UCSD-AML1 (cell line): ENCODE data around the gene CLPX.
"Not testable (repeated sequence)": the region's sequence is repeated elsewhere in the genome, so short reads cannot be mapped to it uniquely, and the experiment has no call there.

Source experiments
- DNase-seq: peaks from one replicate; lab custom pipeline; 2025; ENCODE audit not compliant: unreplicated experiment; lab: John Stamatoyannopoulos, UW

CLPX gene

DNA sequence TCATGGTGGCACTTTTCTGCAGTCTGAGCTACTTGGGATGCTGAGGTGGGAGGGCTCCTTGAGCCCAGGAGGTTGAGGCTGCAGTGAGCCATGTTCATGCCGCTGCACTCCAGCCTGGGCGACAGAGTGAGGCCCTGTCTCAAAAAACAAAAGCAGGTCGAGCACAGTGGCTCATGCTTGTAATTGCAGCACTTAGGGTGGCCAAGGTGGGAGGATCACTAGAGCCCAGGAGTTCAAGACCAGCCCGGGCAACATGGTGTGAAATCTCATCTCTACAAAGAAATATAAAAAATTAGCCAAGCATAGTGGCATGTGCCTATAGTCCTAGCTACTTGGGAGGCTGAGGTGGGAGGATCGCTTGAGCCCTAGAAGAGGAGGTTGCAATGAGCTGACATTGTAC is 80.1 kb downstream of the CLPX start:
- DNase-seq = no peak

DNA sequence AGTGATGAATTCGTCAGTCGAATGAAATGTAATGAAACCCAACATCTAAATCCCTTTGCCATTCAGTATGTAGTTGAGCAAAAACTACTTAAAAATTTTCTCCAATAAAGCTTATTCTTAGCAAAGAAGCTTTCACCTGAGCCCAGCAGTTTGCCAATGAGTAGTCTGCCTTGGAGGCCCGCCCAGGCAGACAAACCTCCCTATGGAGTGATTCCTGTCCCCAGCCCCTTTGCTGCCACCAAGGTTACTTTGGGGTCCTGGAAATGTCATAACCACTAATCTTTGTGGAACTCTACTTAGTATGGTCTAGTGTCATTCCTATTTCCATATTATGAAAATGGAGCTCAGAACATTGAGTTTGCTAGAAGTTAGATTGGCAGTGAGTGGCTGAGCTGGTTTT is 82.2 kb downstream of the CLPX start:
- DNase-seq = no peak

DNA sequence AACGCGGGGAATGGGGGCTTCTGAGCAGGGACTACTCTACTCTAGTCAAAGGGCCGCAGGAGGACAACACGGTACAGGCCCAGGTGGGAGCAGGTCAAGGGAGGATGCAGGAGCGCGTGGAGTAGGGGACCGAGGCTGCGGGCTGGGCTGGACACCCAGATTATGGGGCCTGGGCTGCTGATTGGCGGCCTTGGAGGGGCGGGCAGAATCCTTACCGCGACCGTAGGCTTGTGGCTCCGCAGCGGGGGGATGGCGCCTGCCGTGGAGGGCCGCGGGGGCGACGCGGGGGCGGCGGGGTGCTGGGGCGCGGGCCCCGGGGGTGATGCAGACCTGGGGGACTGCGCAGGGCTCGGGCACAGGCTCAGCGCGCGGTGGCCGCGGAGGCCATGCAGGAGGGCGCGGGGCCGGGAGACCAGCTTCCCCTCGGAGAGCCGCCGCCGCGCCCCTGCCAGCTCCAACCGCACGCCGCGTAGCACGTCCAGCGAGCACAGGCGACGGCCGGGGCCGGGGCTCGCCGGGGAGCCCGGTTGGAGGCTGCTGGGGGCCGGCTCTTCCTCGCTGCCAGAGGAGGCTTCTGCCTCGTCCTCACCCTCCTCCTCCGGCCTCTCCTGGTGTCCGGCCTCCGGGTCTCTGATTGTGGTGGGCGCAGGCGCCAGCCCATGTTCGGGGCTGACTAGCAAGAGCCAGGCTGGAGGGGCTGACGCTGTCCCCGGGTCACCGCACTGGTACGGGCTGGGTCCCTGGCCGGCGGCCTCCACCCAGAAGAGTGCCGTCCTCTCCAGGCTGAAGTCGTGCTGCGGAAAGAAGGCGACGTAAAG is 83.0 kb downstream of the CLPX start:
- no peak for DNase-seq

DNA sequence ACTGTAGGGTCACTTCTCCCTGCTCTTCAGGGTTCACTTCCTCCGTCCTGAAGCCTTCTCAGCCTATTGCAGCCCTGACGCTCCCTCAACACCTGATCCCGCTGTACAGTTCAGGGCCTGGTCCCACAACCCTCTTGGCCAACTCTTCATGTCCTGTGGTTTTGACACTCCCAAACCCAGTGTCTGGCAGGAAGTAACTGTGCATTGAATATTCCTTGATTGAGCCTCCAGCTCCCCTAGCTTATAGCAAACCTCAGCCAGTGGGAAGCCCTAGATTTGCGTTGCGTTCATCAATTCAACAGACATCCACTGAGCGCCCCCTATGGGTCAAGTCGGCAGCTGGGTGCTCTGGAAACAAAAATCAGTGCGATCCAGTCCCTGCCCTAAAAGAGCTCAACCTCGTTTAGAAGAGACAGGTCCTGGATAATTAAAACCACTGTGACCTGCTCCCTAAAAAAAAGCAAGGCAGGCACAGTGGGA is 83.7 kb downstream of the CLPX start:
- peak; percentile 60 for DNase-seq

DNA sequence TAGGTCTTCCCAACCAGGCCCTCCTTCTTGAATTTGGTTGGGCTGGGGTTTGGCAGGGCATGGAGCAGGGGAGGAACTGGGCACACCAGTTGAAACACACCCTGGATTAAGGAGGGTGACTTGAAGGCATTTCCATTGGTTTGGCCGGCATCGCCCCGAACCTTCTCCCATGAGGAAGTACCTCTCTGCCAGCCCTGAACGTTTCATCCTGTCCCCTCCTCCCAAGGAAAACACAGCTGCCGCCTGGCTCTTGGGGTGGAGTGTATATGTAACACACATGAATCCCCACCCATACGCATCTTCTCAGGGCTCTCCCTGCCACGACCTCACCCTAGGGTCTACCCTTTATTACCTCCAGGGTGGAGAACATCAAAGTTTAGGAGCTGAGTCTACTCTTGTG is 84.7 kb downstream of the CLPX start:
- no peak for DNase-seq

DNA sequence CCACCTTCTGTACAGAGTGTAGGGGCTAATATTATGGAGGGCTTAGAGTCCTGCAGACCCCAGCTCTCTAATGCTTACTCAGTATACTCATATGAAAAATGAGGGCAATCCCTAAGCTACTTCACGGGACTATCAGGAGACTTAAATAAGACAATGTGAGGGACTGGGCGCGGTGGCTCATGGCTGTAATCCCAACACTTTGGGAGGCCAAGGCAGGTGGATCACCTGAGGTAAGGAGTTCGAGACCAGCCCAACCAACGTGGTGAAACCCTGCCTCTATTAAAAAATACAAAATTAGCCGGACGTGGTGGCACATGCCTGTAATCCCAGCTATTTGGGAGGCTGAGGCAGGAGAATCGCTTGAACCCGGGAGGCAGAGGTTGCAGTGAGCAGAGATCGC is 85.3 kb downstream of the CLPX start:
- not testable (repeated sequence) for DNase-seq

DNA sequence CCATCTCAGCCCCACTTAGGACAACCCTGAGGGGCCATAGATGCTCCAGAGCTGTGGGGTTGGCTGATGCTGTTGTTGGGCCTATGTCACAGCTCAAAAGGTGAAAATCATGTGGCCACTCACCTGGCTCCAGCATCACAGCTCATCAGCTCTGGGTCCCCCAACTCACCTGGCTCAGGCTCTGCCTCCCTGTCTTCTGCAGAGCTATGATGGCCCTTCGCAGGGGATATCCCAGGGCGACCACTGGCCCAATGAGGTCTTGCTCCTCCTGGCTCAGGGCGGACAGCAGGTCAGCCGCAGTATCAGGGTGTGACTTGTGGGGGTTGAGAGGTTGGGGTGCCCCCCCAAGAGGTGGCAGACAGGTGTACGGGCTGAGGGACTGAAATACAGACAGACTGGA is 85.8 kb downstream of the CLPX start:
- DNase-seq = no peak
